SJSA1 (cell line): ENCODE data around the gene ARHGAP25. TPM values are rescaled to one million over a fixed set of nuclear protein-coding genes. Genes with fewer than 3 reads are reported as not detected.

Source experiments
- DNase-seq, 2 experiments: peaks; one replicate each; pipeline ENCODE4 v3.0.0-alpha.2; 2015 to 2020; ENCODE audit warnings: low spot score in 2 of 2, low read depth in 1 of 2
- H3K27ac ChIP-seq: fragments of 250-450 bp; sonication (Bioruptor Pico); 2 replicates; pipeline ENCODE4 v1.5.1; 2020; ENCODE audit warnings: mild to moderate bottlenecking, moderate library complexity
- H3K27me3 ChIP-seq: fragments of 250-450 bp; sonication (Bioruptor Pico); replicated peaks from 2 replicates; pipeline ENCODE4 v1.5.1; 2020; ENCODE audit warnings: mild to moderate bottlenecking, moderate library complexity
- H3K36me3 ChIP-seq: fragments of 250-450 bp; sonication (Bioruptor Pico); 2 replicates; pipeline ENCODE4 v1.5.1; 2020; ENCODE audit warnings: mild to moderate bottlenecking
- H3K4me1 ChIP-seq: fragments of 250-450 bp; sonication (Bioruptor Pico); replicated peaks from 2 replicates; pipeline ENCODE4 v1.6.1; 2021; ENCODE audit warnings: mild to moderate bottlenecking
- H3K4me3 ChIP-seq: fragments of 250-450 bp; sonication (Bioruptor Pico); 2 replicates; pipeline ENCODE4 v1.5.1; 2020; ENCODE audit warnings: mild to moderate bottlenecking
- H3K9me3 ChIP-seq: fragments of 250-450 bp; sonication (Bioruptor Pico); replicated peaks from 2 replicates; pipeline ENCODE4 v1.5.1; 2020; ENCODE audit warnings: mild to moderate bottlenecking
- total RNA-seq: library from RNA; depleted of rRNA; stranded (reverse); fragments of >200 nt; shearing (Covaris generic); gene quantifications from 2 replicates; pipeline ENCODE4 v1.2.3, GENCODE V29; 2014

ARHGAP25 gene
- total RNA-seq, 1 experiment from 2014 or later, result not detected

GRCh38 chr2:68812251-68812650 is 77.6 kb downstream of the ARHGAP25 start:
- DNase-seq, result no peak
- Histone ChIP-seq H3K27ac (no peak overlapping the region), H3K36me3 (no peaks in the 10 kb centered on the region), H3K4me3 (no peak overlapping the region), H3K9me3 (no peaks in the 10 kb centered on the region), H3K27me3 (no peaks in the 10 kb centered on the region), H3K4me1 (peaks cover 26% of the 10 kb centered on the region)

DNA sequence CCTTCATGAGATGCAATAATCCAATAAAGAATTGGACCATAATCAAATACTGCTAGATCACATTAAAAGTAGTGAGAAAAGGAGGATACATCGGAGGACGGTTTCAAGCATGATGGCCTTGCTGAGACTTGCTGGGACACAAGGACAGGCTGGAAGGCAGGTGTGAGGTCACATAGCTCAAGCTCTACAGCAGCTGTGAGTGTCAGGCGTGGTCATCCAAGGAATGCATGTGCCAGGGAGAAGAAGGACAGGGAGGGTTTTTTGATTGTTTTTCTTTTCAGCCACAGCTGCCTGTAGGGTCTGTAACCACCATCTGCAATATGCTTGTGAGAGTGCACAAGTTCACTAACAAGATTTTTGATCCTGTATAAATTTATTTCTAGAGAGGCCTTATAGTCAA is 79.0 kb downstream of the ARHGAP25 start:
- peak; percentile 43 to 45 for DNase-seq
- Histone ChIP-seq H3K36me3 (no peaks in the 10 kb centered on the region), H3K9me3 (no peaks in the 10 kb centered on the region), H3K27me3 (no peaks in the 10 kb centered on the region), H3K4me1 (peaks cover 26% of the 10 kb centered on the region), H3K27ac (no peak overlapping the region), H3K4me3 (no peak overlapping the region)

DNA sequence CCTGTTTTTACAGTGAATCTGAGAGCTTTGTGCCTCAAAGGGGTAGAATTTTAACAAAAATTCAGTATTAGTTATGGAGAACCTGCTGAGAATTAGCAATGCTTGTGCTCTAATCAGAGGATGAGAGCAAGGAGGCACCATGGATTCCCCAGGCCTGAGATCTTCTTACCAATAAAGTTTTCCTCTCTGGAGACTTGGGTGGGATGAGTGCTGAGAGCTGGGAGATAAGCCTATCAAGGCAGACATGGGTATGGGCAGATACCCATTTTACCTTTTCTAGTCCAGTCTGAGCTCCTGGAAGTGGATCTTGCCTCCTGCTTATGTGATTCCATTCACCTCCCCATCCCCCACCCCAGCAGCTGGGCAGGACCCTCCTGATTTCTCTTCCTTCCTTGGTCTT is 82.7 kb downstream of the ARHGAP25 start:
- H3K27me3 ChIP-seq, result no peaks in the 10 kb centered on the region
- H3K9me3 ChIP-seq, result no peaks in the 10 kb centered on the region

DNA sequence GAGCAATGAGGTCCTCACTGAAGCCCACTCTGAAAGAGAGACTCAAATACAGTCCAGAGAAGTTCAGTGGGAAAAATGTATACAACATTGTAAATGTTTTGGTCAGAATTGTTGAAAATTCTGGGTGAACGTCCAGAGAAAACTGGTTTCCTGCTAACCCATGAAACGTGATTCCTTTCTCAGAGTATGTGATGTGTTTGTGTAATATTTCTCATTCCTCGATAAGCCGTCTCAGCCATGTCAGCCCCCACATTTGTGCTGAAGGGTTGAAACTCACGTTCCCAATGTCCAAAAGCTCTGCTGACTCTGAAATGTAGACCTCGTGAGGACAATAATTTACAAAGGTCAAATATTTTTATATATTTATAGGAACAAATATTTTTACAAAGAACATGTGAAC is 84.9 kb downstream of the ARHGAP25 start:
- H3K4me1 ChIP-seq, result peaks cover 1% of the 10 kb centered on the region
- no peak overlapping the region for H3K27ac ChIP-seq
- no peaks in the 10 kb centered on the region for H3K9me3 ChIP-seq
- no peak overlapping the region for H3K4me3 ChIP-seq
- H3K27me3 ChIP-seq, result no peaks in the 10 kb centered on the region
- H3K36me3 ChIP-seq, result no peaks in the 10 kb centered on the region
- no peak for DNase-seq

More for the DNA sequence above, 82.7 kb downstream of the ARHGAP25 start:
- H3K4me3 ChIP-seq, result no peak overlapping the region
- H3K36me3 ChIP-seq, result no peaks in the 10 kb centered on the region
- DNase-seq, result no peak
- H3K27ac ChIP-seq, result no peak overlapping the region
- peaks cover 13% of the 10 kb centered on the region for H3K4me1 ChIP-seq

- DNase-seq, result no peak
- Histone ChIP-seq H3K27me3 (no peaks in the 10 kb centered on the region), H3K9me3 (no peaks in the 10 kb centered on the region), H3K4me1 (peaks cover 8% of the 10 kb centered on the region), H3K36me3 (no peaks in the 10 kb centered on the region), H3K27ac (no peak overlapping the region), H3K4me3 (no peak overlapping the region)
Observed at GRCh38 chr2:68822207-68822872, 87.7 kb downstream of the ARHGAP25 start.

- peak; percentile 18 to 52 for DNase-seq
- no peak overlapping the region for H3K4me3 ChIP-seq
- H3K4me1 ChIP-seq, result peaks cover 23% of the 10 kb centered on the region
- no peaks in the 10 kb centered on the region for H3K9me3 ChIP-seq
- H3K27me3 ChIP-seq, result no peaks in the 10 kb centered on the region
- H3K36me3 ChIP-seq, result no peaks in the 10 kb centered on the region
- no peak overlapping the region for H3K27ac ChIP-seq
Observed at GRCh38 chr2:68824831-68825230, 90.2 kb downstream of the ARHGAP25 start.

GRCh38 chr2:68825866-68826265 is 91.3 kb downstream of the ARHGAP25 start:
- Histone ChIP-seq H3K4me3 (no peak overlapping the region), H3K27ac (no peak overlapping the region), H3K36me3 (no peaks in the 10 kb centered on the region), H3K27me3 (no peaks in the 10 kb centered on the region), H3K9me3 (no peaks in the 10 kb centered on the region), H3K4me1 (peaks cover 26% of the 10 kb centered on the region)
- no peak for DNase-seq

DNA sequence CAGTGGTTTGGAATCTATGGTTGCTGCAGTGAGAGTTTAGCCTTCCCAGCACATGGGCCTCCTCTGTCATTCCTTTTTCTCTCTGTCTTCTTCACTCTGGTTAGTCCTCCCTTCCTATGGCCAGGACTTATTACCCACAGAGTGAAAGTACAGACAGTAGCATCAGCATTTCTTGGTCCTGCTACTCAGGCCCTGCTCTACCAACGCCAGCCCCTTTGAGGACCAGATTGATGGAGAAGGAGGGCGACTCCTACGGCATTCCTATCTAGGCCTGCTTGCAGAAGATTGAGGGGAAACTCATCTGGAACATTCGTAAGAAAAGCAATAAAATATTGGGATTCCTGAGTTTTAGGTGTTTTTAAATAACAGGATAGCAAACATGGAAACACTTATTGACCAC is 93.1 kb downstream of the ARHGAP25 start:
- Histone ChIP-seq H3K4me3 (no peak overlapping the region), H3K36me3 (no peaks in the 10 kb centered on the region), H3K27me3 (no peaks in the 10 kb centered on the region), H3K4me1 (peaks cover 40% of the 10 kb centered on the region), H3K9me3 (no peaks in the 10 kb centered on the region), H3K27ac (no peak overlapping the region)
- DNase-seq, result no peak

- Histone ChIP-seq H3K9me3 (no peaks in the 10 kb centered on the region), H3K36me3 (no peaks in the 10 kb centered on the region), H3K27me3 (no peaks in the 10 kb centered on the region), H3K27ac (peak overlapping the region; percentile 38), H3K4me3 (no peak overlapping the region), H3K4me1 (peaks cover 43% of the 10 kb centered on the region)
- DNase-seq, result peak; percentile 90 to 96
Observed at GRCh38 chr2:68828887-68829708, 94.5 kb downstream of the ARHGAP25 start.

GRCh38 chr2:68829749-68830148 is 95.1 kb downstream of the ARHGAP25 start:
- Histone ChIP-seq H3K27ac (no peak overlapping the region; the same call in 1 of the 2 replicates), H3K4me1 (peaks cover 40% of the 10 kb centered on the region), H3K9me3 (no peaks in the 10 kb centered on the region), H3K4me3 (no peak overlapping the region), H3K27me3 (no peaks in the 10 kb centered on the region), H3K36me3 (no peaks in the 10 kb centered on the region)
- no peak for DNase-seq

- no peak overlapping the region for H3K4me3 ChIP-seq
- peaks cover 35% of the 10 kb centered on the region for H3K4me1 ChIP-seq
- no peaks in the 10 kb centered on the region for H3K36me3 ChIP-seq
- H3K9me3 ChIP-seq, result no peaks in the 10 kb centered on the region
- H3K27ac ChIP-seq, result peak overlapping the region; percentile 57
- peak in 1 of 2 experiments; percentile 54 for DNase-seq
- H3K27me3 ChIP-seq, result no peaks in the 10 kb centered on the region
Observed at GRCh38 chr2:68831686-68832232, 97.1 kb downstream of the ARHGAP25 start.

GRCh38 chr2:68832233-68832869 is 97.7 kb downstream of the ARHGAP25 start:
- H3K27me3 ChIP-seq, result no peaks in the 10 kb centered on the region
- peaks cover 35% of the 10 kb centered on the region for H3K4me1 ChIP-seq
- H3K27ac ChIP-seq, result peak overlapping the region; percentile 57
- H3K9me3 ChIP-seq, result no peaks in the 10 kb centered on the region
- DNase-seq, result peak in 1 of 2 experiments; percentile 55
- no peaks in the 10 kb centered on the region for H3K36me3 ChIP-seq
- H3K4me3 ChIP-seq, result no peak overlapping the region

DNA sequence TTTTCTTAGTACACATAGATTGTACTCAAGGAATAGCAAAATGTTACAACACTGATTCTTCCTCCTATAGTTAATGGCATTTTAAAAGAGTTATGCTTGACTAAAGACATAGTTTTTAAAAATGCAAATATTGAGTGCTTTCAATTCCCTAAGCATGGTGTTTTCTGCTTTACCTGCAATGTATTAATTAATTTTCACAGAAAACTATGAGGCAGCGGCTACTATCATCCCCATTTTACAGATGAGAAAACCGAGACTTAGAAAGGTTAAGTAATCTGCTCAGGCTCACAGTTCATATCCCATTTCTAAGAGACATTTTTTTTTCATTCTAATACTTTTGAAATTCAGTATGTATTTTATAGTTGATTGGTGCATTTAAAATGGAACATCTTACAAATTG is 98.6 kb downstream of the ARHGAP25 start:
- no peak overlapping the region for H3K27ac ChIP-seq
- H3K27me3 ChIP-seq, result no peaks in the 10 kb centered on the region
- no peaks in the 10 kb centered on the region for H3K9me3 ChIP-seq
- no peak overlapping the region for H3K4me3 ChIP-seq
- peaks cover 35% of the 10 kb centered on the region for H3K4me1 ChIP-seq
- no peak for DNase-seq
- no peaks in the 10 kb centered on the region for H3K36me3 ChIP-seq
